Lower lobe of right lung (tissue), 2 donors: ENCODE data around the gene GPR18. TPM values are rescaled to one million over a fixed set of nuclear protein-coding genes. Genes with fewer than 3 reads are reported as not detected.
"Not testable (repeated sequence)": the region's sequence is repeated elsewhere in the genome, so short reads cannot be mapped to it uniquely, and the experiment has no call there.

Experiments
- ATAC-seq, 2 donors: fragments of 200-7000 bp; cut with Tn5 transposase; one replicate each; pipeline ENCODE4 v1.9.1; 2020 to 2022; ENCODE audit warnings: mild to moderate bottlenecking in 2 of 2, moderate library complexity in 2 of 2
- DNase-seq: peaks from one replicate; pipeline ENCODE4 v3.0.0-alpha.2; 2020
- H3K27ac ChIP-seq: fragments of 200-600 bp; one replicate; pipeline ENCODE4 v1.8.0; 2022
- H3K27me3 ChIP-seq: fragments of 200-600 bp; one replicate; pipeline ENCODE4 v1.8.0; 2022; ENCODE audit warnings: low read depth
- H3K36me3 ChIP-seq: fragments of 200-600 bp; one replicate; pipeline ENCODE4 v1.8.0; 2022; ENCODE audit warnings: mild to moderate bottlenecking
- H3K4me1 ChIP-seq: fragments of 200-600 bp; one replicate; pipeline ENCODE4 v1.8.0; 2022
- H3K4me3 ChIP-seq: fragments of 200-600 bp; one replicate; pipeline ENCODE4 v1.8.0; 2022; ENCODE audit warnings: mild to moderate bottlenecking
- H3K9me3 ChIP-seq: fragments of 200-600 bp; one replicate; pipeline ENCODE4 v1.8.0; 2022
- intact Hi-C: fragments of 100-400 bp; cut with DNase I; formaldehyde crosslinking; loops from one replicate; pipeline ENCODE4 v1.11.0; 2022
- total RNA-seq: library from RNA; stranded (reverse); fragmentation: NEBNext Ultra II Directional; extraction: Animal tissue kit (Norgen Biotek cat#: 25700); gene quantifications from one replicate; pipeline ENCODE4 v1.2.1, GENCODE V29; 2021
- TF ChIP-seq, protein P1 (sequence below): fragments of 200-600 bp; IDR thresholded peaks from one replicate; pipeline ENCODE4 v1.8.0; 2022; ENCODE audit warnings: antibody characterized with exemption, mild to moderate bottlenecking
- donor health status: DM: no; HTN: yes; CAD: no; lungs with severe emphysema.

GPR18 gene
- total RNA-seq, 1 donor from 2014 or later, result 0.38 TPM

DNA sequence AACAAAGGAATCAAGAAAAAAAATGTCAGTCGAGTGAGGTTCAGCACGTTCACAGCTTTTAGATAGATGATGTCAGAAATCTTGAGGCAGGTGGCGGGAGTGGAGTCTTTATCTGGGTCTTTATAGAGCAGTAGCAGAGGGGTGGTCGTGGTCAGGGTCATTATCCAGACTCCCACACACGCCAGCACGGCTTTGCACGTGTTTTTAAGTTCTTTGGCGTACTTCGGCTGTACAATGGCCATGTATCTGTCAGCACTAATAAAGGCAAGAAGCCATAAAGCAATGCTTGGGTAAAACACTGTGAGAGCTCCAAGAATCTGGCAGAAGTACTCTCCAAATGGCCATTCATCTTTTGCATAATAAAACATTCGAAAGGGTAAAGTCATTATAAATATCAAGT is 2.9 kb downstream of the GPR18 start:
- H3K4me1 ChIP-seq, result no peaks in the 10 kb centered on the region
- intact Hi-C loops, result no loop called here
- no peak overlapping the region for H3K4me3 ChIP-seq
- H3K9me3 ChIP-seq, result no peaks in the 10 kb centered on the region
- no peak overlapping the region for H3K27ac ChIP-seq
- DNase-seq, result no peak
- ATAC-seq, result no peak
- peaks cover 9% of the 10 kb centered on the region for H3K36me3 ChIP-seq
- TF ChIP-seq, protein P1, sequence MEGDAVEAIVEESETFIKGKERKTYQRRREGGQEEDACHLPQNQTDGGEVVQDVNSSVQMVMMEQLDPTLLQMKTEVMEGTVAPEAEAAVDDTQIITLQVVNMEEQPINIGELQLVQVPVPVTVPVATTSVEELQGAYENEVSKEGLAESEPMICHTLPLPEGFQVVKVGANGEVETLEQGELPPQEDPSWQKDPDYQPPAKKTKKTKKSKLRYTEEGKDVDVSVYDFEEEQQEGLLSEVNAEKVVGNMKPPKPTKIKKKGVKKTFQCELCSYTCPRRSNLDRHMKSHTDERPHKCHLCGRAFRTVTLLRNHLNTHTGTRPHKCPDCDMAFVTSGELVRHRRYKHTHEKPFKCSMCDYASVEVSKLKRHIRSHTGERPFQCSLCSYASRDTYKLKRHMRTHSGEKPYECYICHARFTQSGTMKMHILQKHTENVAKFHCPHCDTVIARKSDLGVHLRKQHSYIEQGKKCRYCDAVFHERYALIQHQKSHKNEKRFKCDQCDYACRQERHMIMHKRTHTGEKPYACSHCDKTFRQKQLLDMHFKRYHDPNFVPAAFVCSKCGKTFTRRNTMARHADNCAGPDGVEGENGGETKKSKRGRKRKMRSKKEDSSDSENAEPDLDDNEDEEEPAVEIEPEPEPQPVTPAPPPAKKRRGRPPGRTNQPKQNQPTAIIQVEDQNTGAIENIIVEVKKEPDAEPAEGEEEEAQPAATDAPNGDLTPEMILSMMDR, result no peak
- H3K27me3 ChIP-seq, result no peaks in the 10 kb centered on the region

DNA sequence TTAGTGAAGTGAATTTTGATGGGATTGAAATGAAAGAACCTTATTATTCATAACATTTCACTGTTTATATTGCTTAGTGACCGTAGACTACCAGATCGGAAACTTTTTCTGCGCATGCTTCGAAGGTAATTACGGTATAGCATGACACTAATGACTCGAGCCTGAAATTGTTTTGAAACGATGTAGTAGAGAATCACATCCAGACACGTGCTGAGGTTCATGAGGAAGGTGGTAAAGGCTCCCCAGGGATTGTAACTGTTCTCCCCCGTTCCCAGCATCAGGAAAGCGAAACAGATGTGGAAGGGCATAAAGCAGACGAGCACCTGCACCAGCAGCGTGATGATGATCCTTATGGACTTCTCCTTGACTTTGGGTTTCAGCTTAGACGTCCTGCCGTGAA is 3.3 kb downstream of the GPR18 start:
- DNase-seq, result no peak

DNA sequence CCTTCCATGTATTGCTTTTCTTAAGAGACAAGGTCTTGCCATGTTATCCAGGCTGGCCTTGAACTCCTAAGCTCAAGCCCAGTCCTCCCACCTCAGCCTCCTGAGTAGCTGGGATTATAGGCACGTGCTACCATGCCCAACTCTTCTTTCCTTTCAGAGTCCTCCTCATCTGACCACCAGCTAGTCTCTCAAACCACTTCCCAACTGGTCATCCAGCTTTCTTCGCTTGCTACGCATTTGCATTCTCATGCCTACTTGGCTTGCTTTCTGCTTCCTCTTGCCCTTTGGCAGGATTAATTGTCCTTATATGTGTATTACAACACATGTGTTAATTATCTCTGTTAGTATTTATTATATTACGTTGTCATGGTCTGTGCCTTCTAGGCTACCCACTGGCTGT is 6.3 kb downstream of the GPR18 start:
- TF ChIP-seq, protein P1, result no peak
- Histone ChIP-seq H3K36me3 (peaks cover 9% of the 10 kb centered on the region), H3K4me3 (no peak overlapping the region), H3K4me1 (no peaks in the 10 kb centered on the region), H3K9me3 (no peaks in the 10 kb centered on the region), H3K27ac (no peak overlapping the region), H3K27me3 (no peaks in the 10 kb centered on the region)
- ATAC-seq (peak; percentile 9 to 50), DNase-seq (no peak)
- intact Hi-C loops, result no loop called here

More for the DNA sequence above, 3.3 kb downstream of the GPR18 start:
- intact Hi-C loops, result no loop called here
- Histone ChIP-seq H3K4me1 (no peaks in the 10 kb centered on the region), H3K27ac (no peak overlapping the region), H3K4me3 (no peak overlapping the region), H3K27me3 (no peaks in the 10 kb centered on the region), H3K9me3 (no peaks in the 10 kb centered on the region), H3K36me3 (peaks cover 9% of the 10 kb centered on the region)
- TF ChIP-seq, protein P1, result no peak
- ATAC-seq, result no peak

DNA sequence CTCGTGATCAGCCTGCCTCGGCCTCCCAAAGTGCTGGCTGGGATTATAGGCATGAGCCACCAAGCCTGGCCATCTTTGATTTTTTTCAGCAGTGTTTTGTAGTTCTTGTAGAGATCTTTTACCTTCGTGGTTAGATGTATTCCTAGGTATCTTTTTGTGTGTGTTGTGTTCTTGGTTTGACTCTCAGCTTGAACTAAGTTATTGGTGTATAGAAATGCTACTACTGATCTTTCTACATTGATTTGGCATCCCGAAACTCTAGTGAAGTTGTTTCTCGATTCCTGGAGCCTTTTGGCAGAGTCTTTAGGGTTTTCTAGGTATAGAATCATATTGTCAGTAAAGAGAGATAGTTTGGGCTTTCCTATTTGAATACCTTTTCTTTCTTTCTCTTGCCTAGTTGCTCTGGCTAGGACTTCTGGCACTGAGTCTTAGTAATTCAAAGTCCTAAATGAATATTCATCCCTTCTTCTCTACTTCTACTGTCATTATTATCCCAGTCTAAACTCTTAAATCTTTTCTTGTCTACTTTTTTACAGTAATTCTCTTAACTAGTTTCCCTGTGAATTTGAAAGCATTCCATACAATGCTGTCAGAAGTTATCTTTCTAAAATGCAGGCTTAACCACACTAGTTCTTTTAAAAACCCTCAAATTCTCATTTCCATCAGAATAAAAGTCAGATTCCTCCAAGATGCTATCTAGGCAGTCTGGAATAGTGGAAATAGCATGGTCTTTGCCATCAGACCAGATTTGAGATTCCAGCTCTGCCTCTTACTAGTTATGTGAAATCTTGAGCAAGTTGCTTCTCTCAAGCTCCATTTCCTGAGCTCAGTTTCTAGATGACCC is 7.0 kb downstream of the GPR18 start:
- H3K9me3 ChIP-seq, result no peaks in the 10 kb centered on the region
- H3K27ac ChIP-seq, result no peak overlapping the region
- DNase-seq, result no peak
- H3K4me3 ChIP-seq, result no peak overlapping the region
- no peak for ATAC-seq
- H3K4me1 ChIP-seq, result no peaks in the 10 kb centered on the region
- intact Hi-C loops, result no loop called here
- TF ChIP-seq, protein P1, result no peak
- H3K27me3 ChIP-seq, result no peaks in the 10 kb centered on the region
- peaks cover 9% of the 10 kb centered on the region for H3K36me3 ChIP-seq

DNA sequence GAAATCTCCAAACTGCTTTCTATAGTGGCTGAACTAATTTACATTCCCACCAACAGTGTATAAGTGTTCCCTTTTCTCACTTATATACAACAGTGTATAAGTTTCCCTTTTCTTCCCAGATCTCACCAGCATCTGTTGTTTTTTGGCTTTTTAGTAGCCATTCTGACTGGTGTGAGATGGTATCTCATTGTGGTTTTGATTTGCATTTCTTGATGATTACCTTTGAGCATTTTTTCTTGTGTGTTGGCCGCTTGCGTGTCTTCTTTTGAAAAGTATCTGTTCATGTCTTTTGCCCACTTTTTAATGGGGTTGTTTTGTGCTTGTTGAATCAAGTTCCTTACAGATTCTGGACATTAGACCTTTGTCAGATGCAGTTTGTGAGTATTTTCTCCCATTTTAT is 8.6 kb downstream of the GPR18 start:
- H3K4me1 ChIP-seq, result not testable (repeated sequence)

DNA sequence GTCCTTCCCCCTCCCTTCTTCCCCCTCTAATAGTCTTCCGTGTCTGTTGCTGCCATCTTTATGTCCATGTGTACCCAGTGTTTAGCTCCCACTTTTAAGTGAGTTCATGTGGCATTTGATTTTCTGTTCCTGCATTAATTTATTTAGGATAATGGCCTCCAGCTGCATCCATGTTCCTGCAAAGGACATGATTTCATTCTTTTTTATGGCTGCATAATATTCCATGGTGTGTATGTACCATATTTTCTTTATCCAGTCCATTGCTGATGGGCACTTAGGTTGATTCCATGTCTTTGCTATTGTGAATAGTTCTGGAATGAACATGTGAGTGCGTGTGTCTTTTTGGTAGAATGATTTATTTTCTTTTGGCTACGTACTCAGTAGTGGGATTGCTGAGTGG is 9.0 kb downstream of the GPR18 start:
- H3K4me3 ChIP-seq, DNase-seq, intact Hi-C loops, H3K4me1 ChIP-seq, H3K27me3 ChIP-seq, H3K9me3 ChIP-seq, H3K36me3 ChIP-seq, H3K27ac ChIP-seq, ATAC-seq: not testable (repeated sequence)

More for the DNA sequence above, 8.6 kb downstream of the GPR18 start:
- H3K27me3 ChIP-seq, H3K36me3 ChIP-seq, H3K27ac ChIP-seq, H3K4me3 ChIP-seq, ATAC-seq, intact Hi-C loops, H3K9me3 ChIP-seq, DNase-seq: not testable (repeated sequence)
